Activated B cell treated with CpG ODN at 0.5 μM for 24 hours (primary cell): Measurements from ENCODE around the gene RABGAP1L. TPM values are rescaled to one million over a fixed set of nuclear protein-coding genes. Genes with fewer than 3 reads are reported as not detected.
"Not testable (repeated sequence)": the region's sequence is repeated elsewhere in the genome, so short reads cannot be mapped to it uniquely, and the experiment has no call there.

Experiments
- ATAC-seq: fragments of 200-7000 bp; cut with Tn5 transposase; one replicate; pipeline ENCODE4 v1.10.0; 2021; ENCODE audit warnings: low read depth, mild to moderate bottlenecking, moderate library complexity
- CTCF ChIA-PET: fragments of 350-600 bp; sonication (Branson Sonifier 250); formaldehyde crosslinking; loops from one replicate; lab custom pipeline; 2021; ENCODE audit warnings: antibody characterized with exemption; lab: Charles Lee
- POLR2A ChIA-PET: fragments of 350-600 bp; sonication (Branson Sonifier 250); formaldehyde crosslinking; loops from one replicate; lab custom pipeline; 2021; ENCODE audit warnings: antibody characterized with exemption; lab: Charles Lee
- DNase-seq: peaks from one replicate; pipeline ENCODE4 v3.0.0; 2022
- H3K27ac Mint-ChIP-seq: one replicate; pipeline ENCODE4 v1.8.0; 2020; ENCODE audit warnings: mixed read lengths
- H3K27me3 Mint-ChIP-seq: one replicate; pipeline ENCODE4 v1.8.0; 2021; ENCODE audit warnings: mixed read lengths
- H3K36me3 Mint-ChIP-seq: one replicate; pipeline ENCODE4 v1.8.0; 2021; ENCODE audit warnings: low read depth, mixed read lengths
- H3K4me1 Mint-ChIP-seq: one replicate; pipeline ENCODE4 v1.8.0; 2021; ENCODE audit warnings: mixed read lengths
- H3K4me3 Mint-ChIP-seq: one replicate; pipeline ENCODE4 v1.8.0; 2020; ENCODE audit warnings: mild to moderate bottlenecking, mixed read lengths
- H3K9me3 Mint-ChIP-seq: one replicate; pipeline ENCODE4 v1.8.0; 2020; ENCODE audit warnings: mixed read lengths
- CTCF ChIP-seq: fragments of 200-600 bp; IDR thresholded peaks from one replicate; pipeline ENCODE4 v1.8.0; 2022; ENCODE audit warnings: antibody characterized with exemption, mild to moderate bottlenecking
- intact Hi-C: fragments of 100-400 bp; cut with micrococcal nuclease; formaldehyde crosslinking; loops from one replicate; pipeline ENCODE4 v1.15.1; 2024
- total RNA-seq: library from RNA; stranded (reverse); gene quantifications from 2 replicates; pipeline ENCODE4 v1.2.3, GENCODE V29; 2022

Gene RABGAP1L
- total RNA-seq, 1 donor from 2014 or later, result 126 TPM

DNA sequence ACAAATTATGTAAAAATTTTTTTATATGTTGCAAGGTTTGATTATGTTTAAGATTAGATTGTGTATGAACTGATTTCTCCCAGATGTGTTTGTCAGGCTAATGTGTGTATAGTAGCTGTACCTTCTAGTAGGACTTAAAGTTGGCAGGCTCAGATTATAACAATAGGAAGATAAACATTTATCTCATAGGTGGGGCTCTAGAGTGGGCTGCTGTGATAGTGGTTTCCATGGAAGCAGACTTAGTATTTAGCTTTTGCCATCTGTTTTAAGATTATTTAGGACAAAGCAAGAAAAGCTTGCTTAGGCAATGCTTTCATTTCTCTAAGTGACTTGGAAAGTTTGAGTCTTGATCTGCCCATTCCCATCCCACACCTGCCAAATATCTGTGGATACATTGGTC is 652.7 kb downstream of the RABGAP1L start:
- H3K4me3 Mint-ChIP-seq, result no peak overlapping the region
- CTCF ChIA-PET, result no interaction called here
- no peak overlapping the region for H3K27ac Mint-ChIP-seq
- no peaks in the 10 kb centered on the region for H3K9me3 Mint-ChIP-seq
- no peaks in the 10 kb centered on the region for H3K27me3 Mint-ChIP-seq
- peaks cover 20% of the 10 kb centered on the region for H3K36me3 Mint-ChIP-seq
- POLR2A ChIA-PET, result interaction anchor here (1.0 kb wide), 1 partner anchor 13 kb away, joined by 4 read pairs; no protein-coding TSS in a partner anchor
- no peak for TF ChIP-seq CTCF
- DNase-seq, result no peak
- no peak for ATAC-seq
- peaks cover 32% of the 10 kb centered on the region for H3K4me1 Mint-ChIP-seq
- intact Hi-C loops, result no loop called here

DNA sequence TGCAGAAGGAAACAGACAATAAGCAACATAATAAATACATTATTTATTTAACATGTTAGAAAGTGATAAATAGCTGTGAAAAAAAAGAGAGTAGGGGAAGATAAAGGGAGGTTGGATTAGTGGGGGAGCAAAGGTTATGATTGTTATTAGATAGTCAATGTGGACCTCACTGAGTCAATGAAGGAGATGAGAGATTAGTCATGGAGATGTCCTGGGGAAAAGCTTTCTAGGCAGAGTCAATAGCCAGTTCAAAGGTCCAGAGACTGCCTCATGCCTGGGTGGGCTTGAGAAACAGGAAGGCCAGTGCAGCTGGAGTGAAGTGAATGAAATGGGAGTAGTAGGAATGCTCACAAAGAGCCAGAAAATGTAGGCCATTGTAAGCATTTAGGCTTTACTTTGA is 653.3 kb downstream of the RABGAP1L start:
- ATAC-seq (no peak), DNase-seq (no peak)
- Mint-ChIP-seq H3K27ac (peak overlapping the region; percentile 13), H3K9me3 (no peaks in the 10 kb centered on the region), H3K36me3 (peaks cover 20% of the 10 kb centered on the region), H3K4me1 (peaks cover 32% of the 10 kb centered on the region), H3K27me3 (no peaks in the 10 kb centered on the region), H3K4me3 (no peak overlapping the region)
- TF ChIP-seq CTCF, result no peak
- POLR2A ChIA-PET, result interaction anchor here (1.0 kb wide), 1 partner anchor 13 kb away, joined by 4 read pairs; no protein-coding TSS in a partner anchor
- intact Hi-C loops, result no loop called here
- CTCF ChIA-PET, result no interaction called here

- no peaks in the 10 kb centered on the region for H3K27me3 Mint-ChIP-seq
- H3K4me3 Mint-ChIP-seq, result no peak overlapping the region
- ATAC-seq, result peak; percentile 42
- DNase-seq, result no peak
- H3K27ac Mint-ChIP-seq, result peak overlapping the region; percentile 67
- no peak for TF ChIP-seq CTCF
- POLR2A ChIA-PET, result interaction anchor here (0.6 to 1.3 kb wide), 4 partner anchors 16 to 185 kb away, joined by 3 to 12 read pairs (median 5); partner anchors contain the start of gene CACYBP
- intact Hi-C loops, result loop anchor here (2.0 to 5.0 kb wide), 2 partner anchors 14 to 57 kb away; no protein-coding TSS in a partner anchor
- H3K36me3 Mint-ChIP-seq, result peaks cover 27% of the 10 kb centered on the region
- no peaks in the 10 kb centered on the region for H3K9me3 Mint-ChIP-seq
- H3K4me1 Mint-ChIP-seq, result peaks cover 31% of the 10 kb centered on the region
- CTCF ChIA-PET, result no interaction called here
Observed at GRCh38 chr1:174815036-174815435, 655.7 kb downstream of the RABGAP1L start.

GRCh38 chr1:174815474-174815908 is 656.2 kb downstream of the RABGAP1L start:
- ChIA-PET CTCF (no interaction called here), POLR2A (interaction anchor here (0.6 to 1.3 kb wide), 4 partner anchors 16 to 184 kb away, joined by 3 to 12 read pairs (median 5); partner anchors contain the start of gene CACYBP)
- intact Hi-C loops, result loop anchor here (2.0 to 5.0 kb wide), 2 partner anchors 15 to 57 kb away; no protein-coding TSS in a partner anchor
- TF ChIP-seq CTCF, result no peak
- DNase-seq, result no peak
- Mint-ChIP-seq H3K27ac (peak overlapping the region; percentile 65), H3K27me3 (no peaks in the 10 kb centered on the region), H3K4me1 (peaks cover 30% of the 10 kb centered on the region), H3K9me3 (no peaks in the 10 kb centered on the region), H3K36me3 (peaks cover 31% of the 10 kb centered on the region), H3K4me3 (peak overlapping the region; percentile 28)
- peak; percentile 54 for ATAC-seq

- H3K36me3 Mint-ChIP-seq, result peaks cover 37% of the 10 kb centered on the region
- H3K27ac Mint-ChIP-seq, DNase-seq, H3K27me3 Mint-ChIP-seq, H3K4me3 Mint-ChIP-seq, ATAC-seq, H3K9me3 Mint-ChIP-seq: not testable (repeated sequence)
- peaks cover 30% of the 10 kb centered on the region for H3K4me1 Mint-ChIP-seq
- intact Hi-C loops, result loop anchor here (5.0 kb wide), 1 partner anchor 56 kb away; no protein-coding TSS in a partner anchor
- CTCF ChIA-PET, result interaction anchor here (0.6 kb wide), 1 partner anchor 93 kb away, joined by 4 read pairs; no protein-coding TSS in a partner anchor
- POLR2A ChIA-PET, result interaction anchor here (0.6 kb wide), 1 partner anchor 76 kb away, joined by 3 read pairs; no protein-coding TSS in a partner anchor
Observed at GRCh38 chr1:174816621-174817020, 657.3 kb downstream of the RABGAP1L start.
